HG03354 (cell line): ENCODE data around the gene SPATA6L.
A peak's percentile ranks its signal among the peaks of the same experiment; 100 is the strongest.

Experiments
- ATAC-seq: cut with Tn5 transposase; IDR thresholded peaks from one replicate; pipeline ENCODE4 v1.9.1; 2021; ENCODE audit warnings: mild to moderate bottlenecking; ENCODE audit not compliant: unreplicated experiment, poor library complexity, severe bottlenecking

SPATA6L gene

GRCh38 chr9:4592295-4592694, 74.0 kb downstream of the SPATA6L start:
- no peak for ATAC-seq

GRCh38 chr9:4591123-4591500, 75.2 kb downstream of the SPATA6L start:
- no peak for ATAC-seq

DNA sequence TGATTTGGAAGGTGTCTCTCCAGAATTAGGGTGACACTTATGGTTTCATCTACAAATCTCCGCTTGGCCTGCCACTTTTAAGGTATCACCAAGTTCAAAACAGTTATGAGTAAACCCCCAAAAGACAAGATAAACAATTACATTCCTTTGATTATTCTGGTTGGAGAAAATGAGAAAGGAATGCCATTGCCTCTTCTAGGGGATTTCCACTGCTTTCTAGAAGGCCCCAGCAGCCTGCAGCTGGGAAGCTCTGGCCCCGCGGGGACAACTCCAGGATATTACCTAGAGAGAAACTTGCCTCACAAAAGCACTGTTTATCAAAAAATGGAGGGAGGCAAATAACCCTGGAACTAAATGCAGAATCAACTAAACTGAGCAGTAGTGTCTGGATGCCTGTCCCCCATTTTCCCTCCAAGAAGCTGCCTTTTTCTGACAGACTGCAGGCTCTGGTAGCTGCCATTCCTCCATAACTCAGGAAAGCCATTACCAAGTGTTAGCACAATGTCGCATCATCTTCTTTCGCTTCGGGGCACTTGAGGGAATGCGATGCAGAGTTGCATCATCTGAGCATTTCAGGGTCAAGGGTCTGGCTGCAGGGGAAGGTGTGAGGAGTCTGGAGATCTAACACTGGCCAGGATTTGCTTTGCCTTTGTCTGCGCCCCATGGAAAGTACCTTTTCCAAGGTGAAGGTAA, 75.7 kb downstream of the SPATA6L start:
- no peak for ATAC-seq

GRCh38 chr9:4588721-4589120, 77.6 kb downstream of the SPATA6L start:
- no peak for ATAC-seq

DNA sequence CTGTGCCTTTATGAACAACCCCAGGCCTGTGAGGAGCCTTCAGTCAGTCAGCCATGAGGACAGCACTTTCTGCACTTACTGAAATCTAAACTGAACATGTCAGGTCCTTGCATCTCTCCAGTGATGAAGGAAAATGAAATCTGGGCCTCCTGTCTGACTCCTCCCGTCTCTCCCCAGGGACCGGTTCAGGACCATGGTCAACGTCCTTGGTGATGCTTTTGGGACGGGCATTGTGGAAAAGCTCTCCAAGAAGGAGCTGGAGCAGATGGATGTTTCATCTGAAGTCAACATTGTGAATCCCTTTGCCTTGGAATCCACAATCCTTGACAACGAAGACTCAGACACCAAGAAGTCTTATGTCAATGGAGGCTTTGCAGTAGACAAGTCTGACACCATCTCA, 81.1 kb downstream of the SPATA6L start:
- ATAC-seq: no peak

GRCh38 chr9:4584636-4585035, 81.6 kb downstream of the SPATA6L start:
- no peak for ATAC-seq

- ATAC-seq: no peak
Observed at GRCh38 chr9:4583001-4583400, 83.3 kb downstream of the SPATA6L start.

DNA sequence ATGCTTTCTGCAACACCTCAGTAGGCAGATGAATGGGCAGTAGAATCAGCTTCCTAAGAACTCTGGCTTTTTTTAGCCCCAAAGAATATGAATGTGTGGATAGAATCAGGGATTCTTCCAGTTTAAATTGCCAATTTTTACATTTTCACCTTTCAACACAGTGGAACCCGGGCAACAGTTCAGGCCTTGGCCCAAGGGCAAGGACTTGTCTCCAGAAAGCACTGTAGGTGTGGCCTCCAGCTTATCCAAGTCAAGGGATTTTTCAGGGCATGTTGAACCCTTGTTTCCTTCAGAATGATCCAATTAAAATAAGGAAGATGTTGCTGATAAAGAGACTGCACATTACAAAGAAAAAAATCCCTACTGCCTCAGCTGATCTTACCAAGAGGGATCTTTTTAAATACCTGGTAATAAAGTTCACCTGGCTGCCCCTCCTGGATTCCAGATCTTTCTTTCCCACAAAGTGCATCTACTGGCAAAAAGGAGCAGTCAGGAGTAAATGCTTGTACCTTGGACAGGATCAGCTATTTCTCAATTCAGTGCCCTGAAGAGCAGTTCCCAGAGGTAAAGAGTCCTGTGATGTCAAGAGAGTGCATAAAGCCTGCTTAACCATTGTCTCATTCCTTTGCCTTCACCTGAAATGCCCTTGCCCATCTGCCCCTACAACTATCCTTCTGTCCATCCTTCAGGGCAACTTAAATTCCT, 84.3 kb downstream of the SPATA6L start:
- ATAC-seq: no peak

GRCh38 chr9:4581035-4581760, 85.1 kb downstream of the SPATA6L start:
- no peak for ATAC-seq

DNA sequence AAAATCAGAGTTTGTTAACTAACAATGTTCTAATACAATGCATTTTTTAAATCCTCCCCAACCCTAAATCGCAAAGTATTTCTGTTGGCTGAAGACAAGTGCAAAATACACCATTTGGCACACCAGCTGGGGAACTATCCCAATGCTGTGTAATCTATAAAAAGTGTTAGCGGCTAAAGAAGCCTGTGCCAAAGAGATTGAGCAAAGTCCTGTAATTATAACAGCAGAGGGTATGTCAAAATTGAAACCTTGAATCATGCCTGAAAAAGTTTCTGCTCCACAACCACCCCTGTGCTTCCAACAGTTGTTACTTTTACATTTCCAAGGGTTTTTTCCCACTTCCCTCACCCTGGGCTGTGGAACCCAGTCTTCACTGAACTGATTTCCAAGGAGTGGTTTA, 87.3 kb downstream of the SPATA6L start:
- ATAC-seq: no peak

DNA sequence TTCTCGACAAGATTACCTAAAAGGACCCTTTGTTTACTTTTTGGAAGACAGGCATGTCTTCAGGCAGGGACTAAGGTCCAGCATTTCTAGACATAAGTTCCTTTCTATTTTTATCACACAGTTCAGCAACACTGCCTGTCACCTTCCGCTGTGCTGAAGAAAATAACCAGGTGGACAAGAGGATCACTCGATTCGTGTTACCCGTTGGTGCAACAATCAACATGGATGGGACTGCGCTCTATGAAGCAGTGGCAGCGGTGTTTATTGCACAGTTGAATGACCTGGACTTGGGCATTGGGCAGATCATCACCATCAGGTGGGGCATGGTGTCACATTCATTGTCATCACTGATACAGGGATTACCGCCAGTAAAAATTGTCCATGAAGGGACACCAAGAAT, 89.8 kb downstream of the SPATA6L start:
- no peak for ATAC-seq

GRCh38 chr9:4575997-4576396, 90.3 kb downstream of the SPATA6L start:
- no peak for ATAC-seq

- ATAC-seq: peak; percentile 62
Observed at GRCh38 chr9:4574657-4575243, 91.5 kb downstream of the SPATA6L start.

DNA sequence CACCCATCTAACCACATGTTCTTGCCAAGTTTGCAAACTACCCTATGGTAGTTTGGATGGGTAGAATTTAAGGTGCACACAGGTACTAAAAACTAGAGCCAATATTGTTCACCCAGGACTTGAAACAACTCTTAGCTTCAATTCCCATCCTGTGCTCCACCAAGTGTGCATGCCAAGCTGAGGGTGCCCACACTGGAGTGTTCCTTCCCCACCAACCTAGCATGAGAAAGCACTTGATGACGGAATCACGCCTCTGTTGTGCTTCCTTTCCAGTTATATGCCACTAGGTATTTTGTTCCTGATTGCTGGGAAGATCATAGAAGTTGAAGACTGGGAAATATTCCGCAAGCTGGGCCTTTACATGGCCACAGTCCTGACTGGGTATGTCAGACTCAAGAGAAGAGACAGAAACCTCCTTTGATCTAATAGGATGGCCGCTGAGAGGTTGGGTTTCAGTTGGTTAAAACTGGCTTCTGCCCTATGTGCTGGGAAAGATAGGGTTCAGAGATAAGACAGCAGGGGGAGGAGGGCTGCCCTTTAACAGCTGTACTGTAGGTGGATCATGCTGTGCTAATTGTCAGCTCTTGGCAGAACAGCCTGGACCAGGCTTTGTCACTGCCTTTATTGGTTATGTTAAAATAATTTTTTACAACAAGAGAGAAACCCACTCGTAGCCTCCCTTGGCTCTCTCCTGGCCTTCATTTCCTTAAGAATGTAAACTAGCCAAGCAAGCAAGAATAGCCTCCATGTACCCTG, 92.5 kb downstream of the SPATA6L start:
- ATAC-seq: no peak

DNA sequence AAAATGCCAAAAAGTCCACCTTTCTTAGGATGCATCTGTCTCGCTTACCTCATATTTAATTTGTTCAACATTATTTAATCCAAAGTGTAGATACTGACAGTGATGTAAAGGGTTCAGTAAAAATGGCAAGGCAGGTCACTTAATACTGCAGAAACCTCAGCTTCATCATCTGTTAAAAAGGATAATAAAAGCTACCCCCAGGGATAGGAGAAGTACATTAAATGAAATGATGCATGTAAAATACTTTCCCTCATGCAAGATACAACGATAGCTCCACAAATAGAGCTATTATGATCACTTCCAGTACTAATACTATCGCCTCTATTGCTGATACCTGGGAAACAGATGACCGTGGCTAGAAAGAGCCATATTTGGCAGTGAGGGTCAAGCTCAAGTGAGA, 93.1 kb downstream of the SPATA6L start:
- ATAC-seq: no peak

DNA sequence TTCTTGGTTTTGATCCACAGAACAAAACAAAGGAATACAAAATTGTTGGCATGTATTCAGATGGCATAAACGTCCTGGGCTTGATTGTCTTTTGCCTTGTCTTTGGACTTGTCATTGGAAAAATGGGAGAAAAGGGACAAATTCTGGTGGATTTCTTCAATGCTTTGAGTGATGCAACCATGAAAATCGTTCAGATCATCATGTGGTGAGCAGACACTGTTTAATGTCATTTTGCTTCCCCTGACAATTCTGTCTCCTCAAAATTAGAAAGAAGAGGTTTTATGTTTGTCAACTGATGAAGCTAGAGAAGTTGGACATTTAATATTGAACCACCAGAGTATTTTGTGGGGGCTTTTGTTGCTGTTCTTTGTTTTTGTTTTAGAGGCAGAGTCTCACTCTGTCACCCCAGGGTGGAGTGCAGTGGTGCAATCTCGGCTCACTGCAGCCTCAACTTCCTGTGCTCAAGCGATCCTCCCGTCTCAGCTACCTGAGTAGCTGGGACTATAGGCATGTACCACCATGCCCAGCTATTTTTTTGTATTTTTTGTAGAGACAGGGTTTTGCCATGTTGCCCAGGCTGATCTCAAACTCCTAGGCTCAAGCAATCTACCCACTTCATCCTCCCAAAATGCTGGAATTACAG, 94.0 kb downstream of the SPATA6L start:
- ATAC-seq: no peak

DNA sequence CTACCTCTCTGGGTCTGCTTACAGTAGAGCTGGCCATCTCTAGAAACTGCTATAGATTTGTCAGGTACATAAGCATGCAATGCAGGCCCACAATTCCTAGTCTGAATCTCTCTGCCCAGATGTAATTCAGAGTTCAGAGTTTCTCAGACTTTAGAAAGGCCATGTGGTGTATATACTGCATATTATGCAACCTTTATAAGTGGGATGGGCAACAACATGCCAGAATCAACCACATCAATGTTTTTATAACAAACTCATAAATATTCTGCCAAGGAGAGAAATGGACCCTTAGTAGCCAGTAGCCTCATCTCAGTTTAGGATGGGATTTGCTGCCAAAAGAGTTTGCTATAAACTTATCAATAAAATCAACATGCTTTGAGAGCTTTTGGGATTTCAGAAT, 97.2 kb downstream of the SPATA6L start:
- ATAC-seq: no peak

- no peak for ATAC-seq
Observed at GRCh38 chr9:4567601-4568000, 98.7 kb downstream of the SPATA6L start.

DNA sequence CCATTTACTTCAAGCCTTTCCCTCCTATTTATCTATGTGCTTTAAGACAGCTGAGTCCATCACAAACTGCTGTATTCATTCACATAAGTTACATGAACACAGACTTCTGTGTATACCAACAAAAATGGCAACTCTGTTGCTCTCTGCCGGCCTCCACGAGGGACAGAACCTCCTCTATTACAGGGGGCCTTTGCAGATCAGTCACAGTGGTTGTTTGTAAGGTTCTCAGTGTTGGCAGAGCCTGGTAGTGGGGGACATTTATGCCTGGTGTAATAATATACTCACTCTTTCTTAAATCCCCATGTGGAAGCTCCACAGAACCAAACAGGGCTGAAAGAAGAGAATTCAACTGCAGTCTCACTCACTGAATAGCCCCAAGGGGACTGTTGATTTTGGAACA, 99.5 kb downstream of the SPATA6L start:
- no peak for ATAC-seq
